Keratinocyte (primary cell): ENCODE data around the gene NCKAP5.

Experiments used
- CTCF ChIP-seq, 3 experiments: IDR thresholded peaks in 1 of 3; conservative IDR thresholded peaks in 1 of 3; optimal IDR thresholded peaks in 1 of 3; 2 replicates in 2 of 3; 3 replicates in 1 of 3; pipeline versions ENCODE3 to v1.5.1; 2011; ENCODE audit warnings: low read length in 3 of 3, mild to moderate bottlenecking in 3 of 3, moderate library complexity in 2 of 3, control low read depth in 1 of 3, inconsistent platforms in 1 of 3; ENCODE audit not compliant: insufficient read depth in 2 of 3; ENCODE audit errors: extremely low read depth in 1 of 3
- EZH2 ChIP-seq: IDR thresholded peaks from one replicate; pipeline ENCODE4 v1.6.1; 2012; ENCODE audit warnings: inconsistent platforms, mild to moderate bottlenecking, low read length, moderate library complexity

GRCh38 chr2:132697556-132698205 is 870.6 kb downstream of the NCKAP5 start:
- TF ChIP-seq CTCF (optimal IDR thresholded peaks at IDR 0.05 in 1 of 3, IDR thresholded peaks at IDR 0.05 in 1 of 3, conservative IDR thresholded peaks at IDR 0.05 in 1 of 3; ENCODE audit: extremely low read depth in 1 of 3, insufficient read depth in 2 of 3, low read length in 3 of 3) (no peak), EZH2 (no peak)
